ENCODE data around the gene RCAN1. TPM values are rescaled to one million over a fixed set of nuclear protein-coding genes. Genes with fewer than 3 reads are reported as not detected.

RCAN1 gene
- 243 and 246 TPM in 2 replicates for total RNA-seq

DNA sequence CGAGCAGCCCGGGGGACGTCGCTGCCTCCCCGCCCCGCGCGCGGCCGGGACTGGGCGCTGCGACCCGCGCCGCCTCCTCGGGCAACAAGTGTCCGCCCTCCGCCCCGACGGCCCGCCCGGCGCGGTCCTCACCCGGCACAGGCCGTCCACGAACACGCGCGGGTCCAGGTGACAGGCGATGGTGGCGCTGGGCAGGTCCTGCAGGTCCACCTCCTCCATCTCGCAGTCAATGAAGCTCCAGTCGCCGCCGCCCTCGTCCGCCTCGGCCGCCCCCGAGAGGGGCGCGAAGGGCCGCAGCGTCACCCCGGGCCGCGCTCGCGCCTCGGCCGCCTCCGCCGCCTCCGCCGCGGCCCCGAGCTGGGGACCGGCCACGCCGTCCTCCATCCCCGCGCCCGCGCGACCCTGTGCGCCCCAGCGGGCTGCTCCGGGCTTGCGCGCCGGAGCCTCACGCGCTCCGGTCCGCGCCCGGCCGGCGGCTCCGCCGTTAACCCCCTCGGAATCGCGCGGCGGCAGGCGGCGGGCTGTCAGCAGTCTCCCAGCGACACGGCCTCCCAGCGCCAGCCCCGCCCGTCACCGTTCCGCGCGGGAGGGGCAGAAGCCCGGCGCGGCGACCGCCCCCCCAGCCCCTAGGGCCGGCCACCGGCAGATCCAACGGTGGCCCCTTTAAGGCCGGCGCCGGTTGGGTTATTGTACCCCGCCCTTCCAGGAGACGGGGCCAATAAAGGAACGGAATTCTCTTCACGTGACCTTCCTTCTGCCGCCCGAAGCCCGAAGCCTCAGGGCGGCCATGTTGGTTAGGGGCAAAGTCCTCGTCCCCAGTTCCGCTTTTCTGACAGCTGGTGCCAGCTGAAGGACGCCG, at the start of gene RCAN1:
RCAN1 (minus strand) TSS at position 486 of the 859 bp plus-strand sequence; CDS start at position 384, 102 bp downstream.

DNA sequence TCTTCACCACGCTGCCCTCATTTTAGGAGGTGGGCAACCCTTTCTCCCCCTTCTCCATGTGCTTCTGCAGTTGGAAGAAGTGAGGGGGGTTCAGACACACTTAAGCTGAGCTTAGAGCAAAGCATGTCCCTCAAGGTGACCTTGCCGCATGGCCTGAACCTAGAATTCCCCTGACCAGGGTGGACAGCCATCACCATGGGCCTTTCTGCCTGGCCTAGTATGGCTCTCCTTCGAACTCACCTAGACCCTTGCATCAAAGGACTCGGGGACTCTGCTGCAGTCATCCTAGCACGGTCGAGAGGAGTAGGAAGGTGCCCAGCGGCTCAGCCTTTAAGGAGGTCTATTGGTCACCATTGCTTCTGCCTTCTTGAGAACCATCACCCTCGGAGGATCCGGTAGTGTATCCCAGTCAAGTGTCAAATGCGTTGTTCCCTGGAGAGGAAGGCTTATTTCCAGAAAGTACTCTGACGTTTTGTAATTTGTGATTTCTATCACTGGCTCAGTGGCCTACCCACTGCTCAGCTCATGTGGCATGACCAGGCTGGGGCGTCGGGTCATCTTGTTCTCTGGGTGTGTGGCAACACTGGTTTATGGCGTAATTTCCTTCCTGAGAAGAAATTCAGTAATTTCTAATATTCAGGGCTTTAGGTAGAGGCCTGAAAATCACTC, 103.0 kb downstream of the RCAN1 start, which contains the start of gene KCNE1:
KCNE1 (minus strand) TSS at position 424 of the 669 bp plus-strand sequence. CDS start 62,576 bp downstream, outside the sequence.

Other genes with a start within 250 kb of the RCAN1 start
- 8.1 and 19.4 TPM in 2 replicates for gene SMIM11, start 239.6 kb downstream of the RCAN1 start, total RNA-seq
- gene SMIM34, start 191.2 kb downstream of the RCAN1 start, total RNA-seq, result 0.09 and 0.28 TPM in 2 replicates
- gene KCNE1, start 102.9 kb downstream of the RCAN1 start, total RNA-seq, result 0.55 and 0.85 TPM in 2 replicates
- gene CLIC6, start 53.9 kb upstream of the RCAN1 start, total RNA-seq, result 0.09 and 0.28 TPM in 2 replicates

All from smooth muscle cell of bladder (primary cell).